ENCODE data around the gene BAIAP3. TPM values are rescaled to one million over a fixed set of nuclear protein-coding genes. Genes with fewer than 3 reads are reported as not detected.

BAIAP3 gene
- total RNA-seq, 1 experiment from 2014 or later: 0.89 TPM

GRCh38 chr16:1299012-1299867, 34.2 kb upstream of the BAIAP3 start:
- no peak for DNase-seq (ENCODE audit: extremely low read depth, low read depth)

DNA sequence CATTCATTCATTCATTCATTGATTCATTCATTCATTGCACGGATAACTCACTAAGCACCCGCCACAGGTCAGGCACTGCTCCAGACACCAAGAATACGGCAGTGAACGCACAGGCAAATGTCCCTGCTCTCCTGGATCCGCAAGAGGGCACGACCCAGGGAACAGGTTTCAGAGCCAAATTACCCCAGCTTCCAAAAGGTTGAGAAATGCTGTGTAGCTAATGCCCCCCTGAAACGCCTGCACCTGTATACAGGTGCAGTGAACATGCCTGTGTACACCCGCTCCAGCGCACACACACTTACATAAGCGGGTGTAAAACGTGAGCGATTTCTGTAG, 33.6 kb upstream of the BAIAP3 start:
- no peak for DNase-seq (ENCODE audit: extremely low read depth, low read depth)

GRCh38 chr16:1300664-1301476, 32.6 kb upstream of the BAIAP3 start:
- peak; percentile 49 for DNase-seq (ENCODE audit: extremely low read depth, low read depth)

- DNase-seq (ENCODE audit: extremely low read depth, low read depth): no peak
Measured at GRCh38 chr16:1301562-1301961, 31.9 kb upstream of the BAIAP3 start.

DNA sequence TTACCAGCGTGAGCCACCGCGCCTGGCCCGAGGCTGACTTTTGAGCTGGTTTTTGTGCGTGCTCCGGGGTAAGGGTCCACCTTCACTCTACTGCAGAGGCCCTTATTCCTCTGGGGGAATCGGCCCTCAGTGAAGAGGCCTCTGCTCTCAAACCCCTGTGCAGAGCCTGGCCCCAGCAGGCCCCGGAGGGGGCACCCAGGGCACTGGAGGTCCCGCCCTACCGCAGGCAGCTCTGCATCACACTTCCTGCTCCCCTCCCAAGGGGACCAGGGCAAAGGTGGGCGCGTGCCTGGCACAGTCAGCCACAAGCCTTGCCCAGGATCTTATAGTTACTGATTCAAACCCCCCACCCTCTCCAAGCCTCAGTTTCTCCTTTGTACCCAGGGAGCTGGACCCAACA, 27.6 kb upstream of the BAIAP3 start:
- DNase-seq (ENCODE audit: extremely low read depth, low read depth): no peak

- DNase-seq (ENCODE audit: extremely low read depth, low read depth): no peak
Measured at GRCh38 chr16:1306334-1306733, 27.1 kb upstream of the BAIAP3 start.

DNA sequence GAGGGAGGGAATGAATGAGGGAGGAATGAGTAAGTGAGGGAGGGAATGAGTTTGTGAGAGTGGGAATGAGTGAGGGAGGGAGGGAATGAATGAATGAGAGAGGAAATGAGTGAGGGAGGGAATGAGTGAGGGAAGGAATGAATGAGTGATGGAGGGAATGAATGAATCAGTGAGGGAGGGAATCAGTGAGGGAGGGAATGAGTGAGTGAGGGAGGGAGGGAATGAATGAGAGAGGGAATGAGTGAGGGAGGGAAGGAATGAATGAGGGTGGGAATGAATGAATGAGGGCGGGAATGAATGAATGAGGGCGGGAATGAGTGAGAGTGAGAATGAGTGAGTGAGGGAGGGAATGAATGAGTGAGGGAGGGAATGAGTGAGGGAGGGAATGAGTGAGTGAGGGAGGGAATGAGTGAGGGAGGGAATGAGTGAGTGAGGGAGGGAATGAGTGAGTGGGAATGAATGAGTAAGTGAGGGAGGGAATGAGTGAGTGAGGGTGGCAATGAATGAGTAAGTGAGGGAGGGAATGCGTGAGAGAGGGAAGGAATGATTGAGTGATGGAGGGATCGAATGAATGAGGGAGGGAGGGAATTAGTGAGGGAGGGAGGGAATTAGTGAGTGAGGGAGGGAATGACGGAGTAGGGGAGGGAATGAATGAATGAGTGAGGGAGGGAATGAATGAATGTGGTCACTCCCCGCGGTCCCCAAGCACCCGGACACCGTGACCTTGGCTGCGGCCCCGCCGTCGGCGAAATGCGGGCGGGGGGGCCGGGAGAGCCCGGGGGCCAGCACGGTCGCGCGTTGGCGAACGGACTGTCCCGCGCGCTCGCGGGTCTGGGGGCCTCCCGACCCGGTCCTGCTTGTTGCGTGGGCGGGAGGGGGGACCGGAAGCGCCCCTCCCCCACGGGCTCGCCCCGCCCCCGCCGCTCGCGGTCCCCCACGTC, 25.1 kb upstream of the BAIAP3 start:
- DNase-seq (ENCODE audit: extremely low read depth, low read depth): peak; percentile 40

DNA sequence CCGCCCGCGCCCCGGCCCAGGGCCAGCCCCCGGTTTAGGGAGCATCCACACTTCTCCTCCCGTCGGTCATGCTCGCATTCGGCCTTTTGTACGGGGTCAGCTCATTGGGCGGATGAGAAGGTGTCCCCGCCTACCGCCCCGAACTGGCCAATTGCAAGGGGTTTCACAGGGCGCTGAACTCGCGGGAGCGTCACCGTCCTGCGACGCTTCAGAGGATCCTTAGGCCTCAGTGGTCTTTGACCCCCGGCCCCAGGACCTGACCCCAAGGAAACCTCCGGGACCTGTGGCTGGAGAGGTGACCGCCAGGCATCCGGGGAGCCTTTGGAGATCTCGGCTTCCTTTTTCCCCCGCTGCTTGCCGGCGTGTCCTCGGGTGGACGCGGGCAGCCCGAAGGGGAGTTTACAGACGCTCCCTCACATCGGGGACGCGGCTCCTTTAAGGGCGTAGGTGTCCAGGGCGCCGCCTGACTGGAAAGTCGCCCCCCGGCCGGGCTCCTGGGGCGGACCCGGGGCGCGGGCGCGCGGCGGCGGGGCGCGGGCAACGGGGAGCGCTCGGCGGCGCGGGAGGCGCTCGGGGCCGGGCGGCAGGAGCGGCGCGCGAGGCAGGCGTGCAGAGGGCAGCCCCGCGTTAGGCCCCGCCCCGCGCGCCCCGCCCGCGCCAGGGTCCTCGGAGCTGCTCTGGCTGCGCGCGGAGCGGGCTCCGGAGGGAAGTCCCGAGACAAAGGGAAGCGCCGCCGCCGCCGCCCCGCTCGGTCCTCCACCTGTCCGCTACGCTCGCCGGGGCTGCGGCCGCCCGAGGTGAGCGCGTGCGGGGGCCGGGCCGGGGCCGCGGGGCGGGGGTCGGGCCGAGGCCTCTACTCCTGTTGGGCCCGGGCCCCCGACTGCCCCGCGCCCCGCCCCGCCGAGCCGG, 24.2 kb upstream of the BAIAP3 start, which contains the start of gene UBE2I:
Gene UBE2I, plus strand, starts transcription at position 660 of the 909 bp plus-strand sequence. CDS start 4,395 bp downstream, outside the sequence.
- peak; percentile 97 for DNase-seq (ENCODE audit: extremely low read depth, low read depth)

- DNase-seq (ENCODE audit: extremely low read depth, low read depth): no peak
Measured at GRCh38 chr16:1309888-1310831, 23.3 kb upstream of the BAIAP3 start.

DNA sequence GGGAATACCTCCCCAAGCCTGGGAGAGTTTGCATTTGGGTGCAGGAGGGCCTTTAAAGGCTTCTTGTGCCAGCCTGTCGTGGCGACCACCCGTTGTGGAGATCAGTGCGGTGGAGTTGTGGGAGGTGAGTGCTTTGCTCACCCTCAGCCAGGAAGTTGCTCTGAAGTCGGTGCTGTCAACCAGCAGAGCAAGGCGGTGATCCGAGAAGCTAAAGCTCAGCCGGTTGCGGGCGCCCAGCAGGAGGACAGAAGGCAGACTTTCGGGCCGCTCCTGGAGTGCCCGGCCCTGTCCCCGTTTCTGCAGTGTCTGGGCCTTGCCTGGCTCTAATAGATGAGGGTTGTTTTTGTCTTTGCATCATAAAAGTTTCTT, 22.6 kb upstream of the BAIAP3 start:
- no peak for DNase-seq (ENCODE audit: extremely low read depth, low read depth)

DNA sequence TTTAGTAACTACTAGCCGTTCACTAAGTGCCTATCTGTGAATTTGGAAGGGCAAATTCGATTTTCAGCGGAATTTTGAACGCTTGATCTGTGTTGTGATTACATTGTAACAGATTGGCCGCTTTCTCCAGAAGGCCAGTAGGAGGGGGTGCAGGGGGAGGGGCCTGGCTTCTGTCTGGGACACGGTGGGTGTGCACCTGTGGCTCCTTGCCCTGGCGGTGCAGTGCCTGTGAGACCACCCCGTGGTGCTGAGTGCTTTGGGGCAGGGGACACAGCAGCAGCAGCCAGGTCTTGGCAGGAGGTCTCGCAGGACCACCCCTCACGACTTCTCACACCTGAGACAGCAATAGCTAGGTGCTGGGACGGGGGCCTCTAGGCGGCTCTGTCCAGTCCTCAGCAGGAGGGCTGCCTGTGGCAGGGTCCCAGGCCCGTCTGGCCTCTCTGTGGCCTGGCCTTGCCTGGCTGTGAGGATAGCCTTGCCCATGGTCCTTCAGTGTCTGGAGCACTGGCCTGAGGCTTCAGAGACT, 22.2 kb upstream of the BAIAP3 start:
- no peak for DNase-seq (ENCODE audit: extremely low read depth, low read depth)

GRCh38 chr16:1311738-1312466, 21.5 kb upstream of the BAIAP3 start:
- DNase-seq (ENCODE audit: extremely low read depth, low read depth): no peak

DNA sequence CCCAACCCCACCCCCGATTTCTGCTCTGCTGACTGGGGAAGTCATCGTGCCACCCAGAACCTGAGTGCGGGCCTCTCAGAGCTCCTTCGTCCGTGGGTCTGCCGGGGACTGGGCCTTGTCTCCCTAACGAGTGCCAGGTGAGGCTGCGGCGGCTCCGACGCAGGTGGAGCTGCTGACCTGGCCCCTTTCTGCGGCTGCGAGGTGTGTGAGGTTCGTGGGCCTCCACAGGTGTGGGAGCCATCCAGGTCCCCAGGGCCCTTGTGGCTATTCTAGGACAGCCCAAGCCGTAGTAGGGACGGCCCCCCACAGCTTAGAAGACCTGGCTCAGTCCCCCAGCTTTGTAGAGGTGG, 21.0 kb upstream of the BAIAP3 start:
- DNase-seq (ENCODE audit: extremely low read depth, low read depth): no peak

DNA sequence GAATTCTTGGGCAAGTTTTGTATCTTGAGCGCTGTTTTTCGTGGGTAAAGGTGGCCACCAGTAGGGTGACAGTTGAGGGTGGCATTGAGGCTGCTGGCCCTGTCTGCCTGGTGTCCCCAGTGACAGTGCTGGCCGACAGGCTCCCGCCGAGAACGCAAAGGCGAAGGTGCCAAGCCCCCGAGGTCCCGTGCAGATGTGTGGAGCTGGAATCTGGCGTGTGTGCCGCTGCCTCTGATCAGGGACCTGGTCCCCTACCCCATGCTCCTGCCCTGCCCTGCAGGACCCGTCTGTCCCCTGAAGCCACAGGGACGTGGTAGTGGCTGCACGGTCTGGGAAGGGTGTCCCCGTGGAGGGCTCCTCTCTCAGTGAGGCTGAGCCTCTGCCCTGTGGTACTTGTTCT, 20.5 kb upstream of the BAIAP3 start:
- DNase-seq (ENCODE audit: extremely low read depth, low read depth): no peak

DNA sequence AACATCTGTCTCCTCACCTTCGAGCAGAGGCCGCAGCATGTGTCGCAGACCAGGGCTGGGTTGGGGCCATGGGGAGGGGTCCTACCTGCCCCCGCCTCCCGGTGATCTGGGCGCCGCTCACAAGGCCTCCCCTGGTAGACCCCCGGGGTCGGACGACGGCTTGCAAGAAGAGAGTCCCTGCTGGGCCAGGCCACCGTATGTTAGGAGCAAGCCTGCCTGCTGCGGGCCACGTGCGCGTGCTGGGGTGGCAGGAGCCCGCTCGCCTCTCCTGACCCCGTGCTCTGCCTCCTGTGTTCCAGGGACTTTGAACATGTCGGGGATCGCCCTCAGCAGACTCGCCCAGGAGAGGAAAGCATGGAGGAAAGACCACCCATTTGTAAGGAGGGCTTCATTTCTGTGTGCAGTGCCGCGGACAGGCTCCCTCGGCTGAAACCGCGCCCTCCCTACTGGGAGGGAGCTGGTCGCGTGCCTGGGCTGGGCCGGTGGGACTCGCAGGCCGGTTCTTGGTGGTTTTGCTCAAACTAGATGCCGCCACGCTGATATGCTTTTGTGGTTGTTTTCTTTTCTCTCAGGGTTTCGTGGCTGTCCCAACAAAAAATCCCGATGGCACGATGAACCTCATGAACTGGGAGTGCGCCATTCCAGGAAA, 19.6 kb upstream of the BAIAP3 start:
- DNase-seq (ENCODE audit: extremely low read depth, low read depth): no peak

- no peak for DNase-seq (ENCODE audit: extremely low read depth, low read depth)
Measured at GRCh38 chr16:1314399-1315068, 18.9 kb upstream of the BAIAP3 start.
